HFFc6 (cell line): ENCODE results near the gene HECA. TPM values are rescaled to one million over a fixed set of nuclear protein-coding genes. Genes with fewer than 3 reads are reported as not detected.
"Not testable (repeated sequence)": the region's sequence is repeated elsewhere in the genome, so short reads cannot be mapped to it uniquely, and the experiment has no call there.

Experiments used
- DNase-seq: peaks from one replicate; pipeline ENCODE4 v3.0.0-alpha.2; 2018
- H3K27ac Mint-ChIP-seq: 2 replicates; pipeline ENCODE4 v1.8.0; 2020; ENCODE audit warnings: mild to moderate bottlenecking, mixed read lengths
- H3K27me3 Mint-ChIP-seq: 2 replicates; pipeline ENCODE4 v1.8.0; 2021; ENCODE audit warnings: mild to moderate bottlenecking, moderate library complexity, mixed read lengths; ENCODE audit not compliant: insufficient read depth
- H3K36me3 Mint-ChIP-seq: 2 replicates; pipeline ENCODE4 v1.8.0; 2021; ENCODE audit warnings: low read depth, mixed read lengths
- H3K4me1 Mint-ChIP-seq: 2 replicates; pipeline ENCODE4 v1.8.0; 2020; ENCODE audit warnings: low read depth, mixed read lengths
- H3K4me3 Mint-ChIP-seq: 2 replicates; pipeline ENCODE4 v1.8.0; 2020; ENCODE audit warnings: mild to moderate bottlenecking, moderate library complexity, mixed read lengths
- H3K9me3 Mint-ChIP-seq: 2 replicates; pipeline ENCODE4 v1.8.0; 2020; ENCODE audit warnings: mild to moderate bottlenecking, mixed read lengths
- total RNA-seq, 6 experiments: library from RNA; stranded (reverse); fragmentation: NEBNext Ultra II Directional; extraction: Animal tissue kit (Norgen Biotek cat#: 25700); gene quantifications; 2 replicates in 1 of 6; 3 replicates in 5 of 6; pipeline ENCODE4 v1.2.3, GENCODE V29; 2021
- TF ChIP-seq, protein P1 (sequence below): fragments of 200-600 bp; sonication (generic); IDR thresholded peaks from 2 replicates; pipeline ENCODE4 v1.5.0; 2021; ENCODE audit warnings: antibody characterized with exemption, mild to moderate bottlenecking

HECA gene
- total RNA-seq, 6 experiments from 2014 or later: 9.7 to 13.1 (median 11.9) TPM

DNA sequence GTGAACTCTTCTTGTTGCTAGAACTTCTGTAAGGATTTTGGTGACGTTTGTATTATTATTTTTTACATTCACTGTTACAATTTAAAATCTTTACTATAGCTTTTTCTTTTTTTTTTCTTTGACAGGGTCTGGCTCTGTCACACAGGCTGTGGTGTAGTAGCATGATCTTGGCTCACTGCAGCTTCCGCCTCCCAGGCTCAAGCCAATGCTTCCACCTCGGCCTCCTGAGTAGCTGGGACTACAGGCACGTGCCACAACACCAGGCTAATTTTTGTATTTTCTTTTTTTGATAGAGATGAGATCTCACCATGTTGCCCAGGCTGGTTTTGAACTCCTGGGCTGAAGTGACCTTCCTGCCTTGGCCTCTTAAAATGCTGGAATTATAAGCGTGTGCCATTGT is 21.2 kb downstream of the HECA start:
- Mint-ChIP-seq H3K9me3 (no peaks in the 10 kb centered on the region), H3K4me3 (no peak overlapping the region), H3K4me1 (peaks cover 28% of the 10 kb centered on the region), H3K36me3 (no peaks in the 10 kb centered on the region), H3K27ac (no peak overlapping the region), H3K27me3 (no peaks in the 10 kb centered on the region)
- TF ChIP-seq, protein P1, sequence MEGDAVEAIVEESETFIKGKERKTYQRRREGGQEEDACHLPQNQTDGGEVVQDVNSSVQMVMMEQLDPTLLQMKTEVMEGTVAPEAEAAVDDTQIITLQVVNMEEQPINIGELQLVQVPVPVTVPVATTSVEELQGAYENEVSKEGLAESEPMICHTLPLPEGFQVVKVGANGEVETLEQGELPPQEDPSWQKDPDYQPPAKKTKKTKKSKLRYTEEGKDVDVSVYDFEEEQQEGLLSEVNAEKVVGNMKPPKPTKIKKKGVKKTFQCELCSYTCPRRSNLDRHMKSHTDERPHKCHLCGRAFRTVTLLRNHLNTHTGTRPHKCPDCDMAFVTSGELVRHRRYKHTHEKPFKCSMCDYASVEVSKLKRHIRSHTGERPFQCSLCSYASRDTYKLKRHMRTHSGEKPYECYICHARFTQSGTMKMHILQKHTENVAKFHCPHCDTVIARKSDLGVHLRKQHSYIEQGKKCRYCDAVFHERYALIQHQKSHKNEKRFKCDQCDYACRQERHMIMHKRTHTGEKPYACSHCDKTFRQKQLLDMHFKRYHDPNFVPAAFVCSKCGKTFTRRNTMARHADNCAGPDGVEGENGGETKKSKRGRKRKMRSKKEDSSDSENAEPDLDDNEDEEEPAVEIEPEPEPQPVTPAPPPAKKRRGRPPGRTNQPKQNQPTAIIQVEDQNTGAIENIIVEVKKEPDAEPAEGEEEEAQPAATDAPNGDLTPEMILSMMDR: no peak
- DNase-seq: no peak

DNA sequence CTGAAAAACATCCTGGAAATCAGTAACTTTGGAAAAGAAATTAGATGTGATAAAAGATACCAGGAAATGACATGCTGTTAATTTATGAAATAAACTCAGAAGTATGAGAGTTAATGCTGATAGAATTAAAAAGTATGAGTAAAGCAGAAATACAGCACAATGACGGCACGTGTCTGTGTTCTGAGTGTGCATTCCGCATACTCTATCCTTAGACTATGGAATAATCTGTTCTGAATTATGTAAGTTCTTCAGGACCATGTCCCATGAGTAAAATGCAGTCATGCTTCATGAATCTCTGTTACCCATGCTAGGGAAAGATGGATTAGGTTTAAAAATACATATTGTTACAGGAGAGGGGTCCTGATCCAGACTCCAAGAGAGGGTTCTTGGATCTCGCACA is 21.7 kb downstream of the HECA start:
- DNase-seq: no peak
- Mint-ChIP-seq H3K9me3 (no peaks in the 10 kb centered on the region), H3K27me3 (no peaks in the 10 kb centered on the region), H3K27ac (no peak overlapping the region), H3K4me3 (no peak overlapping the region), H3K36me3 (no peaks in the 10 kb centered on the region), H3K4me1 (peaks cover 33% of the 10 kb centered on the region)
- TF ChIP-seq, protein P1: no peak

DNA sequence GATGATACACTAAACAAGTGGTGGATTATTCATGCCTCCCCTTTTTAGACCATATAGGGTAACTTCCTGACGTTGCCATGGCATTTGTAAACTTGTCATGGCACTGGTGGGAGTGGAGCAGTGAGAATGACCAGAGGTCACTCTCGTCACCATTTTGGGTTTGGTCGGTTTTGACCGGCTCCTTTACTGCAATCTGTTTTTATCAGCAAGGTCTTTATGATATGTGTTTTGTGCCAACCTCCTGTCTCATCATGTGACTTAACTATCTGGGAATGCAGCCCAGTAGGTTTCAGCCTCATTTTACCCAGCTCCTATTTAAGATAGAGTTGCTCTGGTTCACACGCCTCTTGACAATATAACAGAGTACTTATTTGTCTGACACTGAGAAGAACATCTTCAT is 22.2 kb downstream of the HECA start:
- DNase-seq, H3K27me3 Mint-ChIP-seq, H3K9me3 Mint-ChIP-seq, H3K27ac Mint-ChIP-seq, H3K36me3 Mint-ChIP-seq, H3K4me3 Mint-ChIP-seq: not testable (repeated sequence)
- H3K4me1 Mint-ChIP-seq: peaks cover 35% of the 10 kb centered on the region

DNA sequence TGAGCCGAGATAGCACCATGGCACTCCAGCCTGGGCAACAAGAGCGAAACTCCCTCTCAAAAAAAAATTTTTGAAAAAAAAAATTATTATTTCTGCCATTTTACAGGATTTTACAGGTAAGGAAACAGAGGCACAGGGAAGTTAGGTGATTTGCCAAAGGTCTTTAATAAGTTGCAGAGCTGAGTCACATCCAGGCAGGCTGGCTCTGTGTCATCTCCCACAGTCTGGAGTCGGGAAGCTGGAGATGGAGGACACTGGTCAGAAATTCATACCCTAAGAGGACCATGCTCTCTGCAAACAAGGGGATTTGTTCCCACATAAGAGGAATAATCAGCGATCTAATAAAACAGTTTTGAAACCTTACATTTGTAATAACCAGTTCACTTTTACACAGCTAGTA is 24.1 kb downstream of the HECA start:
- H3K36me3 Mint-ChIP-seq: 0 out of 2 replicates have a peak, but pooled peaks cover 7% of the 10 kb centered on the region
- no peaks in the 10 kb centered on the region for H3K9me3 Mint-ChIP-seq
- H3K4me1 Mint-ChIP-seq: peaks cover 24% of the 10 kb centered on the region
- TF ChIP-seq, protein P1: no peak
- H3K4me3 Mint-ChIP-seq: no peak overlapping the region
- no peak overlapping the region for H3K27ac Mint-ChIP-seq
- 0 out of 2 replicates have a peak, but pooled peaks cover 1% of the 10 kb centered on the region for H3K27me3 Mint-ChIP-seq
- no peak for DNase-seq

DNA sequence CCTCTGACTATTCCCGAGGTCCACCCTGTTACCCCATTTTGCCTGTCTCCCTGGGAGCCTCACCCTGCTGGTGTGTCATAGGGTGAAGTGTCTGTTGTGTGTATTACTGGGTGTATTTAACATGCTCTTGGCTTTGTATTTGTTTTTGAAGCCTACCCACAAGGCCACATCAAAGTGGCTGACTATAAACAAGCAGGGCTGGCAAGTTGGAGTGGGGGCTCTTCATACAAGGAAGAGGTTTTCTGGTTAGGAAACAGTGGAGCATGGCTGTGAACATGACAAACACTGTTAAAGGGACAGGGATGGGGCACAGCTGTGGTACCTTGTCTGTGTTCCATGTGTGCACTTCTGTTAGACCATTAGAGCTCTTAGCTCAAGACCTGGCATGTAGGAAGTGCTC is 26.3 kb downstream of the HECA start:
- H3K36me3 Mint-ChIP-seq: 0 out of 2 replicates have a peak, but pooled peaks cover 7% of the 10 kb centered on the region
- DNase-seq: no peak
- H3K27me3 Mint-ChIP-seq: 0 out of 2 replicates have a peak, but pooled peaks cover 1% of the 10 kb centered on the region
- TF ChIP-seq, protein P1: no peak
- no peaks in the 10 kb centered on the region for H3K9me3 Mint-ChIP-seq
- H3K4me1 Mint-ChIP-seq: peaks cover 17% of the 10 kb centered on the region
- H3K4me3 Mint-ChIP-seq: no peak overlapping the region
- H3K27ac Mint-ChIP-seq: no peak overlapping the region

DNA sequence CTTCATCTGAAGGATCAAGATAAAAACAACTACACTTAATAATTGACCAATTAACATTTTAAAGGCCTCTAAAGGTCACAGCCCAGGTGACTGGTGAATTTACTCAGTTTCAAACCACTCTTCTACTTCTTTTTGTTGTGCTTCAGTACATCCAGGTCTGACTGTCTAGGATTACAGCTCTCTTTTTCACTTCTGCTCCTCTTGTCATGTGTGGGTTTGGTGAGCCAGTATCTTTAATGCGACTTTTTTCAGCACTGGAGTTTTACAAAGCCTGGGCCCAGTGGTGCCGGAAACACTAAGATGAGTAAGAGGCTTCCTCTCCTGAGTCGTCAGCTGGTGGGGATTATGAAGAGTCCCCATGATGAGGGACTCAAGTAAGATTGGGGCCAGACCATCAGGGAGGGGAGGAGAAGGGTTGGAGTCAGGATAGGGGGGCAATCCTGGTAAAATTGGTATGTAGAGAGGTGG is 27.0 kb downstream of the HECA start:
- Mint-ChIP-seq H3K36me3 (0 out of 2 replicates have a peak, but pooled peaks cover 7% of the 10 kb centered on the region), H3K4me3 (no peak overlapping the region), H3K27ac (peak overlapping the region; percentile 19; the same call in 1 of the 2 replicates), H3K9me3 (no peaks in the 10 kb centered on the region), H3K4me1 (peaks cover 17% of the 10 kb centered on the region), H3K27me3 (0 out of 2 replicates have a peak, but pooled peaks cover 1% of the 10 kb centered on the region)
- DNase-seq: no peak
- TF ChIP-seq, protein P1: no peak
